ENCODE data around the gene SPEM2.
A peak's percentile ranks its signal among the peaks of the same experiment; 100 is the strongest.

Gene SPEM2

GRCh38 chr17:7425316-7425715 lies at the start of gene SPEM2:
Gene SPEM2 (plus strand): TSS chr17:7425616. CDS start chr17:7425689, 73 bp downstream.
- no peak for DNase-seq

- no peak for DNase-seq
These were observed 46.3 kb upstream of the SPEM2 start for GRCh38 chr17:7379134-7379533.

DNA sequence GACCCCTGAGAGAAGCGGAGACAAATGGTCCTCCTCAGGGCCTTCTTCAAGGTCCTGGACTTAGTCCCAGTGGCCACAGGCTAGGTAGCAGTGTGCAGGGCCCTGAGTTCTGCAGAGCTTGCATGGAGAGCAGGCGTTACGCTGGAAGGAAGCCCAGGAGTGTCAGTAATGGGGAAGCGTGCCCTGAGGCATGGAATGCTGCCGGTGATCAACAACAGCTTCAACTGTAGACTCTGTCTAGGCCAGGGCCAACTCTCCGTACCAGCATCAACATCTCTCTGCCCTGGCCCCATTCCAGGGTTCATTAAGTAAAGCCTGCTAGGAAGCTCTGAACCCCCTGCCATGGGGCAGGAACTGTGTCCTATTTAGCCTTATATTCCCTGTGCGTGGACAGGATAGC lies 45.1 kb upstream of the SPEM2 start:
- no peak for DNase-seq

- DNase-seq: no peak
These were observed 44.3 kb upstream of the SPEM2 start, which contains the start of gene TNK1 for GRCh38 chr17:7380855-7381683. Gene TNK1 (plus strand): TSS chr17:7381089. CDS start chr17:7382927, 1,838 bp downstream.

DNA sequence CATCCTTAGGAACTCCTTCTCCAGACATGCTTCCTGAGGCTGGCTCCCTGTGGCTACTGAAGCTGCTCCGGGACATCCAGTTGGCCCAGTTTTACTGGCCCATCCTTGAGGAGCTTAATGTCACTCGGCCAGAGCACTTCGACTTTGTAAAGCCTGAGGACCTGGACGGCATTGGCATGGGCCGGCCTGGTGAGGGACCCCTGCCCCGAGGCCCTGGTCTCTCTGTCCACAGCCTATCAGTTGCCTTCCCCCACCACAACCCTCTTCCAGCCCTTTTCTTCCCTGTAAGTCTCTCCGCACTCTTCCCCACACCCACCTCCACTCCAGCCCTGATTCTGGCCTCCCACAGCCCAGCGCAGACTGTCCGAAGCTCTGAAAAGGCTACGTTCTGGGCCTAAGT lies 42.5 kb upstream of the SPEM2 start:
- DNase-seq: no peak

DNA sequence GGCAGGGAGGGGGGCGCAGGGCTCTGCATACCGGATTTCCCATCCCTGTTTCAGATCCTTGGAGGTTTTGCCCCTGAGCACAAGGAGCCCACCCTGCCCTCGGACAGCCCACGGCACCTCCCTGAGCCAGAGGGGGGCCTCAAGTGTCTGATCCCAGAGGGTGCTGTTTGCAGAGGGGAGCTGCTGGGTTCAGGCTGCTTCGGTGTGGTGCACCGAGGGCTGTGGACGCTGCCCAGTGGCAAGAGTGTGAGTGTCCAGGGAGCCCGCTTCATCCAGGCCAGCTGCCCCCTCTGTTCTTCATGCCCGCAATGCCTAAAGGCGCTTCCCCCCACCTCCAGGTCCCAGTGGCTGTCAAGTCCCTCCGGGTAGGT lies 42.1 kb upstream of the SPEM2 start:
- DNase-seq: no peak

- DNase-seq: no peak
These were observed 41.5 kb upstream of the SPEM2 start for GRCh38 chr17:7383742-7384488.

DNA sequence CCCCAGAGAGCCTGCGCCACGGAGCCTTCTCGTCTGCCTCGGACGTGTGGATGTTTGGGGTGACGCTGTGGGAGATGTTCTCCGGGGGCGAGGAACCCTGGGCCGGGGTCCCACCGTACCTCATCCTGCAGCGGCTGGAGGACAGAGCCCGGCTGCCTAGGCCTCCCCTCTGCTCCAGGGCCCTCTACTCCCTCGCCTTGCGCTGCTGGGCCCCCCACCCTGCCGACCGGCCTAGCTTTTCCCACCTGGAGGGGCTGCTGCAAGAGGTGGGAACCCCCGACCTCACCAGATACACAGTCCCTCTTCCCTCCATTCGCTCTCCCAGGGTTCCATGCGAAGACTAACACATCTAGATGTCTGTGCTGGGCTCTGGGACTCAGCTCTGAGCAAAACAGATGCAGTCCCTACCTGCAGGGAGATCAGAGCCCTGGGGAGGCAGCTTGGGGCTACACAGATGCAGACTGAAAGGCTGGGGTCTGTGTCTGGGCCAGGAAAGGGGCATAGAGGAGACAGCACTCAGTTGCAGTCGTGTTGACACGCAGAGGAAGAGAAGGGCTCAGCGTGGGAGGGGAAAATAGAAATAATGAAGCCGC lies 40.8 kb upstream of the SPEM2 start:
- DNase-seq: no peak

DNA sequence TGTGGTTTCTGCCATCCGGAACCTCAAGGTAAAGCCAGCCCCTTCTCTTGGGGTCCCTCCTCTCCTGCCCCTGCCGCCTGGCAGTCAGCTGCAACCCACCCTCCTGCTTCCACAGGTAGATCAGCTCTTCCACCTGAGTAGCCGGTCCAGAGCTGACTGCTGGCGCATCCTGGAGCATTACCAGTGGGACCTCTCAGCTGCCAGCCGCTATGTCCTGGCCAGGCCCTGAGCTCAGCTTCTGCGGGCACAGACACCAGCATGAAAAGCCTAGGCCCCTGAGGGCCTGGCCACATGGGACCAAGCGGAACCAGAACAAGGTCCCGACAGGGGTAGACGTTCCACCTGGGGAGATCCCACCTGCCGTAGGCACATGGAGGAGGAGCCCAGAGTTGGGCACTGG lies 36.6 kb upstream of the SPEM2 start:
- DNase-seq: no peak

- no peak for DNase-seq
These were observed 35.2 kb upstream of the SPEM2 start for GRCh38 chr17:7389924-7390910.

GRCh38 chr17:7391307-7391706 lies 34.1 kb upstream of the SPEM2 start:
- no peak for DNase-seq

- DNase-seq: no peak
These were observed 32.5 kb upstream of the SPEM2 start for GRCh38 chr17:7392696-7393612.

- DNase-seq: no peak
These were observed 31.6 kb upstream of the SPEM2 start for GRCh38 chr17:7393613-7394451.

DNA sequence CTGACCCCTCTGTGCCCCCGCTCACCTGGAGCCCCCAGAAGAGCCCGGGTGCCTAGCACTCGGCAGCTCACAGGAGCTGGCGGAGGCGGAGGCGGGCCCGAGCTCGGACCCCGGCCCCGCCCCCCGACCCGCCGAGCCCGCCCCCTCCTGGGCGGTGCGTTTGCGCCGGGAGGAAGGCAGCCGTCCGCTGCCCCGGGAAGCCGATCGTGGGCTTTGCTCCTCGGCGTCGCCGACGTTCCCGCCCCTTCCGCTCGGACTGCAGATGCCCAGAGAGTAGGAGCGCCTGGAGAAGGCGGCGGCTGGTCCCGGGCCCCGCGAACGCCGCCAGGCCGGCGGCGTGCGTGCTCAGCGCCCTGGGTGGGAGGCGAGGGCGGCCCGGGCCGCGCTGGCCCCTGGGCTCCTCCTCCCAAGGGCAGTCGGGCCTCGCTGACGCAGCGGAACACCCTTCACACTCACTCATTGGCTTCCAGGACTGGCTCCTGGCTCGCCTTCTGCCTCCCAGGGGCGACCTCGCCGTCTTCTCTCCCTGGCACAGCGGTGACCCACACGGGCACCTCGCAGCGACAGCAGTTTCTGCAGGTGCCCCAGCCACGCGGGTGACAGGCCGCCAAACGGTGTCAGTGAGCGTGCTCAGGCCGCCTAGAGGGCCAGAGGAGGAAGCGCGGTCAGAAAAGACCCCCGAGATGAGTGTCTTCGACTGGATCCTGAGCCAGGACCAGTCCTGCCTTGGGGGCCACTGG lies 30.8 kb upstream of the SPEM2 start, which contains the start of gene PLSCR3:
PLSCR3 (minus strand) TSS at position 74 of the 740 bp plus-strand sequence. CDS start 415 bp downstream, outside the sequence.
- peak; percentile 71 to 79 for DNase-seq

GRCh38 chr17:7396147-7396546 lies 29.3 kb upstream of the SPEM2 start:
- DNase-seq: no peak

- no peak for DNase-seq
These were observed 26.8 kb upstream of the SPEM2 start for GRCh38 chr17:7398612-7399011.

GRCh38 chr17:7403043-7403726 lies 22.2 kb upstream of the SPEM2 start:
- no peak for DNase-seq

DNA sequence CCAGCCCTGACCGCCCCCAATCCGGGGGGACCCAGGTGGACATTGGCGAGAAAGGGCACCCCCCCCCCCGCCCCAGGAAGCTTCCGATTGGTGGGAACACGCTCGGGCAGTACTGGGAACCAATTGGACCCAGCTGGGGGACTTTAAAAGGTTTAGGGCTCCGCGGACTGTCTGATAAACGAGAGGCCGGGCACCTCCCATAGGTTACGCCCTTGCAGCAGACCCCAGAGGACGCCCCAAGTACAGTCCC lies 21.8 kb upstream of the SPEM2 start:
- peak in 1 of 2 donors; percentile 61 for DNase-seq

Measured in hippocampal formation (tissue), 2 donors.